Chondrocyte (in vitro differentiated cells): Measurements from ENCODE around the gene FBXL15. TPM values are rescaled to one million over a fixed set of nuclear protein-coding genes. Genes with fewer than 3 reads are reported as not detected.

ENCODE experiments used
- DNase-seq: peaks from one replicate; pipeline ENCODE4 v3.0.0; 2021; ENCODE audit warnings: mixed read lengths, low spot score
- H3K27ac Mint-ChIP-seq: one replicate; pipeline ENCODE4 v1.8.0; 2021; ENCODE audit warnings: mild to moderate bottlenecking, moderate library complexity, mixed read lengths; ENCODE audit not compliant: unreplicated experiment
- H3K27me3 Mint-ChIP-seq: 2 replicates; pipeline ENCODE4 v1.8.0; 2021; ENCODE audit warnings: low read depth, mixed read lengths
- H3K36me3 Mint-ChIP-seq: 2 replicates; pipeline ENCODE4 v1.8.0; 2021; ENCODE audit warnings: low read depth, mixed read lengths
- H3K4me1 Mint-ChIP-seq: 2 replicates; pipeline ENCODE4 v1.8.0; 2021; ENCODE audit warnings: low read depth, mild to moderate bottlenecking, mixed read lengths
- H3K4me3 Mint-ChIP-seq: one replicate; pipeline ENCODE4 v1.8.0; 2021; ENCODE audit warnings: mild to moderate bottlenecking, moderate library complexity, mixed read lengths; ENCODE audit not compliant: unreplicated experiment
- H3K9me3 Mint-ChIP-seq: 2 replicates; pipeline ENCODE4 v1.8.0; 2021; ENCODE audit warnings: low read depth, mixed read lengths
- CTCF ChIP-seq: fragments of 200-600 bp; sonication (generic); IDR thresholded peaks from 2 replicates; pipeline ENCODE4 v1.5.0; 2021; ENCODE audit warnings: antibody characterized with exemption, mild to moderate bottlenecking, moderate library complexity
- total RNA-seq: library from RNA; stranded (reverse); gene quantifications from 3 replicates; pipeline ENCODE4 v1.2.1, GENCODE V29; 2021

The FBXL15 gene
- total RNA-seq, 1 donor from 2014 or later: 9.0 TPM

DNA sequence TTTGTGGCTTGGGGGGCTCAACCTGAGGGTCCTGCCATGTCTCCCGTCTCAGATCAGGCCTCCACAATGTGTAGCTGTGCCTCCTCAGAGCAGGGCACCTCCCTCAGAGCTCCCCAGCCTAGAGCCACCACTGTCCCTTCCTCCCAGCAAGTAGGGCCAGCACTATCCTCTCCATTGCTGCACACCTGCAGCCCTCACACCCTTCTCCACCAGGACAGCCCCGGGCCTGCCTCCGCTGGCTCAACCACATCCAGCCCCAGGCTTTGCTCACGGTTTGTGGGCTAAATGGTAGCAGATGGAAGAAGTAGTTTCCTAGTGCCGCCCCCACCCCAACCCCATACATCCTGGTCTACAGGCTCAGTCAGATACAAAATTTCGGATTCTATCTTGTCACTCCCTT lies 15.0 kb upstream of the FBXL15 start:
- Mint-ChIP-seq H3K9me3 (no peaks in the 10 kb centered on the region), H3K36me3 (peaks cover 2% of the 10 kb centered on the region), H3K27ac (no peak overlapping the region), H3K4me1 (peaks cover 23% of the 10 kb centered on the region), H3K4me3 (no peak overlapping the region), H3K27me3 (peaks cover 8% of the 10 kb centered on the region)
- no peak for DNase-seq
- no peak for TF ChIP-seq CTCF

GRCh38 chr10:102406815-102407214 lies 13.8 kb upstream of the FBXL15 start:
- TF ChIP-seq CTCF: no peak
- peaks cover 25% of the 10 kb centered on the region for H3K4me1 Mint-ChIP-seq
- DNase-seq: no peak
- no peak overlapping the region for H3K4me3 Mint-ChIP-seq
- no peaks in the 10 kb centered on the region for H3K9me3 Mint-ChIP-seq
- peaks cover 2% of the 10 kb centered on the region for H3K36me3 Mint-ChIP-seq
- no peak overlapping the region for H3K27ac Mint-ChIP-seq
- H3K27me3 Mint-ChIP-seq: peaks cover 18% of the 10 kb centered on the region

GRCh38 chr10:102407425-102408130 lies 13.1 kb upstream of the FBXL15 start:
- Mint-ChIP-seq H3K36me3 (no peaks in the 10 kb centered on the region), H3K27ac (no peak overlapping the region), H3K4me3 (peak overlapping the region; percentile 4), H3K27me3 (peaks cover 21% of the 10 kb centered on the region), H3K9me3 (no peaks in the 10 kb centered on the region), H3K4me1 (peaks cover 22% of the 10 kb centered on the region)
- DNase-seq: no peak
- TF ChIP-seq CTCF: no peak

- no peak for DNase-seq
Measured at GRCh38 chr10:102408131-102408727, 12.4 kb upstream of the FBXL15 start.

More at GRCh38 chr10:102408131-102408727, 12.4 kb upstream of the FBXL15 start:
- peaks cover 23% of the 10 kb centered on the region for H3K27me3 Mint-ChIP-seq
- H3K27ac Mint-ChIP-seq: peak overlapping the region; percentile 59
- H3K9me3 Mint-ChIP-seq: no peaks in the 10 kb centered on the region
- TF ChIP-seq CTCF: no peak
- H3K4me1 Mint-ChIP-seq: peaks cover 24% of the 10 kb centered on the region
- H3K4me3 Mint-ChIP-seq: peak overlapping the region; percentile 60
- no peaks in the 10 kb centered on the region for H3K36me3 Mint-ChIP-seq
